22Rv1 (cell line): ENCODE data around the gene RPEL1.

Experiments
- CTCF ChIP-seq: fragments of 450-650 bp; IDR thresholded peaks from 2 replicates; pipeline ENCODE4 v1.5.1; 2017; ENCODE audit warnings: mild to moderate bottlenecking
- ZFX ChIP-seq: fragments of 450-650 bp; IDR thresholded peaks from 2 replicates; pipeline ENCODE4 v1.6.1; 2017; ENCODE audit warnings: antibody characterized with exemption, borderline replicate concordance

- TF ChIP-seq CTCF (no peak), ZFX (no peak)
Observed at GRCh38 chr10:103232131-103232673, 13.5 kb upstream of the RPEL1 start.
